ENCODE results near the gene YBX3.

YBX3 gene

DNA sequence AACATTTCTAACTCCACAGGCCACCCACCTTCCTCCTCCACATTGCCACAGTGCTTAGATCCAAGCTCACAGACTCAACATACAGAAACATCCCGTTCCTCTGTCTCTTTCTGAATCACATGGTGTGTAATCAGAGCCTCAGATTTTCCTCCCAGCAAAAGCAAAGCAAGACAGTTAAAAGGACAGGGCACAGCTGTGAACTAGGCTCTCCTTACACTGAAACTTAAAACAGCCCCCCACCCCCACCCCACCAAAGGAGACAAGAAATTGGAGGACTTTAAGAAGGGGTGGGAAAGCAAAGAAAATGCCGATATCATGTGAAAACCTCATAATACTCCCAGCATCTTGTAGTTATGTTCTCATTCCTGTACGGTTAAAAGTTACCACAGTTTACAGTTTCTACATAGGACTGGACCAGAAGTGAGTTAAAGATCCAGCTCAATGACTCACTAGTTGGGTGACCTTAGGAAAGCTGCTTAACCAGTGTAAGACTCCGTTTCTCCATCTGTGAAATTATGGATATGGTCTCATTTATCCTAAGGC, 4.8 kb downstream of the YBX3 start:
- CTCF ChIA-PET, result interaction anchor here (1.3 kb wide), 1 partner anchor 32 kb away, joined by 8 read pairs; no protein-coding TSS in a partner anchor
- H3K27ac ChIP-seq, result no peak overlapping the region
- DNase-seq (ENCODE audit: low spot score), result peak; percentile 8
- POLR2A ChIA-PET (ENCODE audit: low non-redundant PET), result no interaction called here
- TF ChIP-seq, protein P1, sequence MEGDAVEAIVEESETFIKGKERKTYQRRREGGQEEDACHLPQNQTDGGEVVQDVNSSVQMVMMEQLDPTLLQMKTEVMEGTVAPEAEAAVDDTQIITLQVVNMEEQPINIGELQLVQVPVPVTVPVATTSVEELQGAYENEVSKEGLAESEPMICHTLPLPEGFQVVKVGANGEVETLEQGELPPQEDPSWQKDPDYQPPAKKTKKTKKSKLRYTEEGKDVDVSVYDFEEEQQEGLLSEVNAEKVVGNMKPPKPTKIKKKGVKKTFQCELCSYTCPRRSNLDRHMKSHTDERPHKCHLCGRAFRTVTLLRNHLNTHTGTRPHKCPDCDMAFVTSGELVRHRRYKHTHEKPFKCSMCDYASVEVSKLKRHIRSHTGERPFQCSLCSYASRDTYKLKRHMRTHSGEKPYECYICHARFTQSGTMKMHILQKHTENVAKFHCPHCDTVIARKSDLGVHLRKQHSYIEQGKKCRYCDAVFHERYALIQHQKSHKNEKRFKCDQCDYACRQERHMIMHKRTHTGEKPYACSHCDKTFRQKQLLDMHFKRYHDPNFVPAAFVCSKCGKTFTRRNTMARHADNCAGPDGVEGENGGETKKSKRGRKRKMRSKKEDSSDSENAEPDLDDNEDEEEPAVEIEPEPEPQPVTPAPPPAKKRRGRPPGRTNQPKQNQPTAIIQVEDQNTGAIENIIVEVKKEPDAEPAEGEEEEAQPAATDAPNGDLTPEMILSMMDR (conservative IDR thresholded peaks at IDR 0.05; ENCODE audit: low read depth), result no peak

DNA sequence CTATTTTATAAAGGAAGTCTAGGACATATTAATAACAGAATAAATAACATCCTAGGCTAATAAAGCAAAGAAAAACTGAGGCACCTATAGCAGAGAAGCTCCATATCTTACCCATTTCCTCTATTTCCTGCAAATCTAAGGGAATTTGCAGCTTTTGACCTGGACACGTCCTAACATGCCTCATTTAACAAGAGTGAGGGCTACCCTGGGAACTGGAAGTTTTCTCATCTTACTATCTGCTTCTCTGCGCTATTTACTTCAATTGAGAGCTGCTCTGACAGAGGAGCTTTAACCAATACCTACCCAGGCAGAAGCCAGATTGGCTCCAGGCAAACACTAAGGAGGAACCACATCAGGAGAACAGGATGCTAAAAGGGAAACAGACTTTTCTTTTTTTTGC, 5.7 kb downstream of the YBX3 start:
- no peak overlapping the region for H3K27ac ChIP-seq
- DNase-seq (ENCODE audit: low spot score), result peak; percentile 62
- TF ChIP-seq, protein P1 (conservative IDR thresholded peaks at IDR 0.05; ENCODE audit: low read depth), result no peak
- CTCF ChIA-PET, result interaction anchor here (0.6 kb wide), 1 partner anchor 25 kb away, joined by 3 read pairs; no protein-coding TSS in a partner anchor
- POLR2A ChIA-PET (ENCODE audit: low non-redundant PET), result no interaction called here

DNA sequence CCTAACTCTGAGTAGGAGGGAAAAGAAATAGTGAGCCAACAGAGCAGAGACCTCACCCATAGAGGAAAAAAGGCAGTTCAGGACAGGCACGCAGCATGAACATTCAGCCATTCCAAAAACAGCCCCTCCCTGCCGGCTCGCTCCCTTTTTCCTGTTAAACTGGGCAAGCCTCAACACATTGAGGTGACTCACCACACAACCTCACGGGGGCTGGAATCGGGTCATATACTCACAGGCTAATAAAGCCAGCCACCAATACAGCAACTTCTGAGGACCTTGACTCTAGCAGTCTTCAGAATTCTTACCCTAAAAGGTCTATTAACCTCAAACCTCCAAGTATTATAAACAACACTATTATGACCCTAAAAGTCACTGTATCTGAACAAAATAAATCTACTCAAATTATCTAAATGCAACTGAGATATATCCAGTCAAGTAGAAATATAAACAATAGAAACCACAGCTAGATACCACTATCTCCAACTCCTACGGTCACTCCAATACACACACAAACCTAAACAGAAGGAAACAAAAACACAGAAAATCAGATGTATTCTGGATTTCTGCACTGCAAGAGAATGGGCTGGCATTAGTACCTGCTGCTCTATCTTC, 6.3 kb downstream of the YBX3 start:
- TF ChIP-seq, protein P1 (conservative IDR thresholded peaks at IDR 0.05; ENCODE audit: low read depth), result no peak
- ChIA-PET POLR2A (ENCODE audit: low non-redundant PET) (no interaction called here), CTCF (no interaction called here)
- H3K27ac ChIP-seq, result peak overlapping the region; percentile 76
- peak; percentile 89 for DNase-seq (ENCODE audit: low spot score)

DNA sequence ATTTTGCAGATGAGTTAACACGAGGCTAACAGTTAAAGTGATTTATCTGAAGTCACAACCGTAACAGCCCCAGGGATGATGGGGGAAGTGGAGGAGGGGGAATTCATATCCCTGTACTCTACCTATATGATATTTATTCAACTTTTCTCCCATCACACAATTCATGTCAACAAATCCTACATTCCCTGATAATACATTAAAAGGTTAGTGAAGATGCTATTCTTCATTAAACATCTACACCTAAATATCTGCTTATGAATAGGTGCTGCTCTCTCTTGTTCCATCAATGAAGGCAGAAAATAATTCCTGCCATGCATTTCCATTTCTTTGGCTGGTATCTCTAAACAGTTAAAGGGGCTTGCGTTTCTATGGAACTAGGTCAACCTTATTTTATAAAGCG, 6.8 kb downstream of the YBX3 start:
- CTCF ChIA-PET, result no interaction called here
- peak overlapping the region; percentile 76 for H3K27ac ChIP-seq
- POLR2A ChIA-PET (ENCODE audit: low non-redundant PET), result no interaction called here
- TF ChIP-seq, protein P1 (conservative IDR thresholded peaks at IDR 0.05; ENCODE audit: low read depth), result no peak
- no peak for DNase-seq (ENCODE audit: low spot score)

DNA sequence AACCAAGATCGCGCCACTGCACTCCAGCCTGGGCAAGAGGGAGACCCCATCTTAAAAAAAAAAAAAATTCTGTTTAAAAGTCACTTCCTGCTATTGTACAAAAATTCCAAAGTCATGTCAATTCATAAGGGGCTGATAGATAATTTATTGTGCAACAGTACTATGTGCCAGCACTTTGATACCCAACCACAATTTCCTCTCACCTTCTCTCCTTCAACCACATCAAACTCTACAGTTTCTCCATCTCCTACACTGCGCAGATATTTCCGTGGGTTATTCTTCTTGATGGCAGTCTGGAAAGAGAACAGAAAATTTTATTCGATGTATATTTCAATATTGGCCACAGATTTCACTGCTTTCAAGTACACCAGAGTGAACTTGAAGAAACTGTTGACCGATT, 7.6 kb downstream of the YBX3 start:
- no peak overlapping the region for H3K27ac ChIP-seq
- CTCF ChIA-PET, result no interaction called here
- POLR2A ChIA-PET (ENCODE audit: low non-redundant PET), result no interaction called here
- TF ChIP-seq, protein P1 (conservative IDR thresholded peaks at IDR 0.05; ENCODE audit: low read depth), result no peak
- no peak for DNase-seq (ENCODE audit: low spot score)

DNA sequence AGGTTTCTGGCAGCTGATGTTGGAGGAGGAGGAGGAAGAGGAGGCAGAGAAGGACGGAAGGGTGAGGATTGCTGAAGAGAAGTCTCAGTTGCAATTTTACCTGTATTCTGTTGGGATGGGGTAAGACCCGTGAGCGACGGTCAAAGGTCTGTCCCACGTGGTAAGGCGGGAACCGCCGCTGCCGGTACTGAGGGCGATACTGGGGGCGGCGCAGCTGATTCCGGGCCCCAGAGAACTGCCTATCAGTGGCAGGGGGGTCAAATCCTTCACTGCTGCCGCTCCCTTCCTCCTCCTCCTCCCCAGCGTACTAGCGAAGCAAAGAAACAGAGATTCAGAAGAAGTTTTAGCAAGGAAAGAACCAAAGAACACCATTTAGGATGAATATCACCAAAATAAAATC, 13.3 kb downstream of the YBX3 start:
- ChIA-PET POLR2A (ENCODE audit: low non-redundant PET) (no interaction called here), CTCF (no interaction called here)
- H3K27ac ChIP-seq, result no peak overlapping the region
- TF ChIP-seq, protein P1 (conservative IDR thresholded peaks at IDR 0.05; ENCODE audit: low read depth), result no peak
- no peak for DNase-seq (ENCODE audit: low spot score)
